NCI-H146 treated with DMSO at 0.1 percent for 48 hours (cell line): Measurements from ENCODE around the gene NRL.

Experiments
- DNase-seq: peaks from one replicate; lab custom pipeline; 2025; ENCODE audit not compliant: unreplicated experiment; lab: John Stamatoyannopoulos, UW

The NRL gene

GRCh38 chr14:24100982-24101494 is 13.7 kb downstream of the NRL start:
- no peak for DNase-seq

- DNase-seq: no peak
Measured at GRCh38 chr14:24100197-24100981, 14.4 kb downstream of the NRL start.

GRCh38 chr14:24098927-24099813 is 15.6 kb downstream of the NRL start:
- DNase-seq: no peak

GRCh38 chr14:24098229-24098926 is 16.4 kb downstream of the NRL start:
- DNase-seq: no peak

GRCh38 chr14:24096545-24097181 is 18.1 kb downstream of the NRL start:
- no peak for DNase-seq

- DNase-seq: peak; percentile 42
Measured at GRCh38 chr14:24095271-24096068, 19.3 kb downstream of the NRL start.

- no peak for DNase-seq
Measured at GRCh38 chr14:24094841-24095270, 19.9 kb downstream of the NRL start.

- peak; percentile 79 for DNase-seq
Measured at GRCh38 chr14:24093901-24094840, 20.6 kb downstream of the NRL start, which contains the start of gene PCK2. TSS of gene PCK2 (plus strand) at chr14:24094311. CDS start at chr14:24094406, 95 bp downstream.

GRCh38 chr14:24093207-24093900 is 21.4 kb downstream of the NRL start:
- no peak for DNase-seq

GRCh38 chr14:24092505-24093206 is 22.1 kb downstream of the NRL start:
- DNase-seq: no peak

GRCh38 chr14:24092110-24092504 is 22.6 kb downstream of the NRL start:
- no peak for DNase-seq

GRCh38 chr14:24089890-24090289 is 24.9 kb downstream of the NRL start:
- DNase-seq: no peak

- DNase-seq: no peak
Measured at GRCh38 chr14:24088095-24088494, 26.7 kb downstream of the NRL start.

GRCh38 chr14:24087004-24087403 is 27.7 kb downstream of the NRL start:
- DNase-seq: no peak

GRCh38 chr14:24086193-24086955 is 28.4 kb downstream of the NRL start:
- DNase-seq: no peak

GRCh38 chr14:24085215-24085614 is 29.5 kb downstream of the NRL start:
- no peak for DNase-seq

GRCh38 chr14:24084440-24084839 is 30.3 kb downstream of the NRL start:
- no peak for DNase-seq
